ENCODE measurements around the gene MCTP2. TPM values are rescaled to one million over a fixed set of nuclear protein-coding genes. Genes with fewer than 3 reads are reported as not detected.

Gene MCTP2
- total and polyA plus RNA-seq, 2 of the 8 experiments (the other 6 are each of a cell fraction or from before 2014, with no cell fraction given): 3.4 to 4.5 TPM

- no peak overlapping the region for H3K23ac ChIP-seq (ENCODE audit: insufficient read length)
- H3K4me3 ChIP-seq (ENCODE audit: extremely low read depth in 1 of 4, insufficient read depth in 2 of 4, low read depth in 3 of 4, low read length in 4 of 4): no peak overlapping the region
- no peak overlapping the region for H2BK15ac ChIP-seq (ENCODE audit: low read length)
- DNase-seq (ENCODE audit: low read depth in 1 of 2, low spot score in 2 of 2) (no peak), FAIRE-seq (no peak)
- ChIA-PET CTCF (ENCODE audit: partially characterized antibody) (interaction anchor here (1.5 kb wide), 1 partner anchor 11 kb away, joined by 3 read pairs; no protein-coding TSS in a partner anchor), POLR2A (ENCODE audit: partially characterized antibody) (no interaction called here)
- H2BK20ac ChIP-seq (ENCODE audit: low read length): no peak overlapping the region
- no peaks in the 10 kb centered on the region for H3K36me3 ChIP-seq (ENCODE audit: control insufficient read depth in 2 of 4, insufficient read depth in 4 of 4, low read length in 3 of 4)
- no peak overlapping the region for H3K18ac ChIP-seq (ENCODE audit: extremely low read depth, low read length)
- H3K9me3 ChIP-seq (ENCODE audit: insufficient read depth in 2 of 2, low read depth in 1 of 2, low read length in 1 of 2): no peaks in the 10 kb centered on the region
- no peak overlapping the region for H2BK5ac ChIP-seq (ENCODE audit: low read depth, low read length)
- no peaks in the 10 kb centered on the region for H3K79me2 ChIP-seq (ENCODE audit: control insufficient read depth in 1 of 2, insufficient read depth in 2 of 2, low read length in 2 of 2)
- no peak overlapping the region for H3K4ac ChIP-seq (replicated peaks; ENCODE audit: insufficient read length, low read depth, low read length)
- H3K27ac ChIP-seq (ENCODE audit: low read depth, low read length): no peak overlapping the region
- no peak overlapping the region for H4K5ac ChIP-seq (ENCODE audit: insufficient read length, low read depth, low read length)
- H2AFZ ChIP-seq (ENCODE audit: low read length): no peak overlapping the region
- H3K27me3 ChIP-seq (replicated peaks in 1 of 4; ENCODE audit: control insufficient read depth in 3 of 4, extremely low read depth in 1 of 4, insufficient read depth in 3 of 4, low read length in 3 of 4): no peaks in the 10 kb centered on the region
- H3K23me2 ChIP-seq (ENCODE audit: low read depth, low read length): no peaks in the 10 kb centered on the region
- no peak overlapping the region for H3K56ac ChIP-seq (replicated peaks; ENCODE audit: insufficient read length, low read depth, low read length)
- no peak overlapping the region for H3K9ac ChIP-seq (replicated peaks in 1 of 4; ENCODE audit: extremely low read depth in 1 of 4, low read depth in 3 of 4, low read length in 3 of 4)
- H4K20me1 ChIP-seq (replicated peaks in 1 of 2; ENCODE audit: control insufficient read depth in 1 of 2, insufficient read depth in 2 of 2, low read length in 2 of 2): peaks cover 0 to 2% of the 10 kb centered on the region in 2 experiments
- no peak overlapping the region for H2BK120ac ChIP-seq (replicated peaks; ENCODE audit: low read depth, low read length)
- no peaks in the 10 kb centered on the region for H3K79me1 ChIP-seq (ENCODE audit: low read depth, low read length)
- no peak overlapping the region for H3K4me2 ChIP-seq (ENCODE audit: insufficient read depth in 1 of 2, low read depth in 2 of 2, low read length in 2 of 2)
- no peak overlapping the region for H4K8ac ChIP-seq (ENCODE audit: extremely low read depth, insufficient read depth, low read length)
- no peak overlapping the region for H2AK5ac ChIP-seq (ENCODE audit: low read depth, low read length)
- no peak overlapping the region for H4K91ac ChIP-seq (replicated peaks; ENCODE audit: insufficient read length, low read length)
- no peak overlapping the region for H3K14ac ChIP-seq (ENCODE audit: insufficient read length)
- H3K4me1 ChIP-seq (replicated peaks in 1 of 4; ENCODE audit: control insufficient read depth in 3 of 4, insufficient read depth in 4 of 4, low read length in 3 of 4): no peaks in the 10 kb centered on the region
- 96% methylated on average over 4 of the region's 4 CpGs; no CpG with 5 or more reads in 1 of the 2 experiments for WGBS, 2 experiments (ENCODE audit: extremely low coverage in 1 of 2, insufficient coverage in 1 of 2, insufficient read length in 1 of 2, insufficient replicate concordance in 2 of 2, low coverage in 1 of 2, low lambda C conversion rate in 2 of 2, missing lambda C conversion rate in 1 of 2)
- no peak overlapping the region for H2BK12ac ChIP-seq (ENCODE audit: low read depth, low read length)
- no peak for TF ChIP-seq CTCF (IDR thresholded peaks at IDR 0.05; ENCODE audit: control extremely low read depth in 1 of 3, insufficient read depth in 1 of 3, low read depth in 1 of 3, low read length in 3 of 3)
- TF ChIP-seq SP4 (IDR thresholded peaks at IDR 0.05; ENCODE audit: low read length): no peak
- TF ChIP-seq TEAD4 (IDR thresholded peaks at IDR 0.05; ENCODE audit: low read depth, low read length): no peak
- TF ChIP-seq RNF2 (IDR thresholded peaks at IDR 0.05; ENCODE audit: borderline replicate concordance, low read depth, low read length, missing control alignments, poor library complexity, severe bottlenecking): no peak
- TF ChIP-seq HDAC2 (IDR thresholded peaks at IDR 0.05; ENCODE audit: borderline replicate concordance in 1 of 2, low read depth in 2 of 2, low read length in 2 of 2): no peak
- no peak for TF ChIP-seq KDM5A (IDR thresholded peaks at IDR 0.05; ENCODE audit: low read length)
- no peak for TF ChIP-seq POLR2A (IDR thresholded peaks at IDR 0.05; ENCODE audit: control extremely low read depth in 1 of 2, low read depth in 2 of 2, low read length in 2 of 2)
- TF ChIP-seq BACH1 (IDR thresholded peaks at IDR 0.05; ENCODE audit: low read length): no peak
- no peak for TF ChIP-seq HDAC6 (IDR thresholded peaks at IDR 0.05; ENCODE audit: low read depth, low read length)
- TF ChIP-seq BRCA1 (IDR thresholded peaks at IDR 0.05; ENCODE audit: low read depth, low read length): no peak
- no peak for TF ChIP-seq CHD2 (IDR thresholded peaks at IDR 0.05; ENCODE audit: low read length)
- no peak for TF ChIP-seq CHD1 (IDR thresholded peaks at IDR 0.05; ENCODE audit: low read depth, low read length)
These were observed 132.0 kb downstream of the MCTP2 start for GRCh38 chr15:94363382-94363781.
